GM12878 (cell line): Measurements from ENCODE around the gene SMARCB1.

Experiments used
- CBFB ChIP-seq: IDR thresholded peaks from 2 replicates; pipeline ENCODE4 v1.6.1; 2016; ENCODE audit warnings: antibody characterized with exemption, low read depth
- EP300 ChIP-seq, 2 experiments: fragments of 150-350 bp in 1 of 2; IDR thresholded peaks; 2 replicates each; pipeline ENCODE4 v1.6.1; 2011 to 2012; ENCODE audit warnings: low read depth in 2 of 2, low read length in 2 of 2, borderline replicate concordance in 1 of 2, improper control_type of control experiment in 1 of 2, inconsistent platforms in 1 of 2; ENCODE audit not compliant: control insufficient read depth in 1 of 2
- EZH2 ChIP-seq: IDR thresholded peaks from 2 replicates; pipeline ENCODE4 v1.6.1; 2012; ENCODE audit warnings: low read depth, mild to moderate bottlenecking, control low read depth, inconsistent platforms, low read length, borderline replicate concordance; ENCODE audit not compliant: control insufficient read depth
- FOXM1 ChIP-seq: IDR thresholded peaks from 2 replicates; pipeline ENCODE4 v1.6.1; 2012; ENCODE audit warnings: low read depth, mild to moderate bottlenecking, inconsistent platforms, low read length, moderate library complexity
- HDAC6 ChIP-seq: fragments of 200-600 bp; sonication (generic); IDR thresholded peaks from one replicate; pipeline ENCODE4 v1.8.0; 2017; ENCODE audit warnings: antibody characterized with exemption; ENCODE audit not compliant: unreplicated experiment
- MAX ChIP-seq: IDR thresholded peaks from 2 replicates; pipeline ENCODE4 v1.6.1; 2012; ENCODE audit warnings: low read depth, low read length, improper control_type of control experiment
- POLR2AphosphoS2 ChIP-seq: IDR thresholded peaks from 2 replicates; pipeline ENCODE4 v1.6.1; 2011; ENCODE audit warnings: low read depth, mild to moderate bottlenecking, low read length, improper control_type of control experiment, moderate library complexity
- POLR2AphosphoS5 ChIP-seq: IDR thresholded peaks from 2 replicates; pipeline ENCODE4 v1.6.1; 2011; ENCODE audit warnings: mild to moderate bottlenecking, low read length, inconsistent platforms
- TF ChIP-seq, protein P1 (sequence below), 3 experiments: IDR thresholded peaks in 2 of 3; conservative IDR thresholded peaks in 1 of 3; 2 replicates each; pipeline ENCODE4 v1.5.1; 2011; ENCODE audit warnings: low read depth in 3 of 3, low read length in 3 of 3, mild to moderate bottlenecking in 3 of 3, control low read depth in 2 of 3, moderate library complexity in 2 of 3, inconsistent platforms in 1 of 3, mixed read lengths in 1 of 3; ENCODE audit not compliant: control insufficient read depth in 2 of 3, insufficient read depth in 1 of 3; ENCODE audit errors: extremely low read depth in 1 of 3

DNA sequence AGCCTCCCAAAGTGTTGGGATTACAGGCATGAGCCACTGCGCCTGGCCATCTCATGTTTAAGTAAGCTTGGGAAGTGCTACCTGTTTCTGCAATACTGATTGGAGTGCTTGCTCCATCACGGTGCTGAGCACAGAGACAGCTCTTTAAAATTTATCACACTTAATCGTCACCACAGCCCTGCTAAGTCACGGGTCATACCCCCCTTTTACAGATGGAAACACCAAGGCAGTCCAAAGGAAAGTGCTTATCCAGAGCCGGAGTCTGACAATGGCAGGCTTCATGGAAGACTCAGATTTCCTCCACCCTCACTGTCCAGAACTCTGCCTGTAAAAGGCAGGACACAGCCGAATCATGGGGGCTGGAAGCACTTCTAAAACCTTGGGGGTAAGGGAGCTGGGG is 26.7 kb upstream of the SMARCB1 start:
- TF ChIP-seq FOXM1, result no peak
- TF ChIP-seq, protein P1, sequence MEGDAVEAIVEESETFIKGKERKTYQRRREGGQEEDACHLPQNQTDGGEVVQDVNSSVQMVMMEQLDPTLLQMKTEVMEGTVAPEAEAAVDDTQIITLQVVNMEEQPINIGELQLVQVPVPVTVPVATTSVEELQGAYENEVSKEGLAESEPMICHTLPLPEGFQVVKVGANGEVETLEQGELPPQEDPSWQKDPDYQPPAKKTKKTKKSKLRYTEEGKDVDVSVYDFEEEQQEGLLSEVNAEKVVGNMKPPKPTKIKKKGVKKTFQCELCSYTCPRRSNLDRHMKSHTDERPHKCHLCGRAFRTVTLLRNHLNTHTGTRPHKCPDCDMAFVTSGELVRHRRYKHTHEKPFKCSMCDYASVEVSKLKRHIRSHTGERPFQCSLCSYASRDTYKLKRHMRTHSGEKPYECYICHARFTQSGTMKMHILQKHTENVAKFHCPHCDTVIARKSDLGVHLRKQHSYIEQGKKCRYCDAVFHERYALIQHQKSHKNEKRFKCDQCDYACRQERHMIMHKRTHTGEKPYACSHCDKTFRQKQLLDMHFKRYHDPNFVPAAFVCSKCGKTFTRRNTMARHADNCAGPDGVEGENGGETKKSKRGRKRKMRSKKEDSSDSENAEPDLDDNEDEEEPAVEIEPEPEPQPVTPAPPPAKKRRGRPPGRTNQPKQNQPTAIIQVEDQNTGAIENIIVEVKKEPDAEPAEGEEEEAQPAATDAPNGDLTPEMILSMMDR (IDR thresholded peaks at IDR 0.05 in 2 of 3, conservative IDR thresholded peaks at IDR 0.05 in 1 of 3; ENCODE audit: control insufficient read depth in 2 of 3, extremely low read depth in 1 of 3, insufficient read depth in 1 of 3, low read depth in 3 of 3, low read length in 3 of 3), result no peak
- no peak for TF ChIP-seq HDAC6
- TF ChIP-seq MAX, result no peak
- no peak for TF ChIP-seq EZH2
- no peak for TF ChIP-seq EP300 (IDR thresholded peaks at IDR 0.05; ENCODE audit: borderline replicate concordance in 1 of 2, control insufficient read depth in 1 of 2, low read depth in 2 of 2, low read length in 2 of 2)
- TF ChIP-seq POLR2AphosphoS5, result no peak
- no peak for TF ChIP-seq CBFB
- TF ChIP-seq POLR2AphosphoS2, result no peak
